K562 (cell line): ENCODE data around the gene TCEA3. TPM values are rescaled to one million over a fixed set of nuclear protein-coding genes. Genes with fewer than 3 reads are reported as not detected.

Experiments
- ELF1 ChIP-seq: fragments of 200-800 bp; sonication (Bioruptor generic); IDR thresholded peaks from 2 replicates; pipeline ENCODE4 v1.6.1; 2016; ENCODE audit warnings: missing genetic modification characterization, missing compliant biosample characterization
- IRF1 ChIP-seq: sonication (generic); formaldehyde crosslinking; IDR thresholded peaks from 2 replicates; pipeline ENCODE4 v1.8.0; 2022; ENCODE audit warnings: missing genetic modification reagents, mild to moderate bottlenecking, borderline replicate concordance
- KDM5B ChIP-seq: fragments of 200-600 bp; sonication (generic); IDR thresholded peaks from 2 replicates; pipeline ENCODE4 v1.6.1; 2012; ENCODE audit warnings: low read depth, mild to moderate bottlenecking, moderate library complexity, low read length, control low read depth, inconsistent platforms; ENCODE audit not compliant: insufficient replicate concordance
- NFE2 ChIP-seq: IDR thresholded peaks from 2 replicates; pipeline ENCODE4 v1.6.1; 2014; ENCODE audit warnings: antibody characterized with exemption, low read depth
- TBP ChIP-seq: optimal IDR thresholded peaks from 2 replicates; pipeline ENCODE3; 2011; ENCODE audit warnings: low read depth, low read length, improper control_type of control experiment
- ZBTB2 ChIP-seq: fragments of 450-650 bp; IDR thresholded peaks from 2 replicates; pipeline ENCODE4 v1.6.1; 2016; ENCODE audit warnings: antibody characterized with exemption
- ZNF140 ChIP-seq: fragments of 250-450 bp; sonication (Bioruptor Pico); IDR thresholded peaks from 2 replicates; pipeline ENCODE4 v1.8.0; 2021; ENCODE audit warnings: moderate library complexity, mild to moderate bottlenecking, inconsistent platforms
- ZNF239 ChIP-seq: fragments of 250-450 bp; sonication (Bioruptor Pico); IDR thresholded peaks from 2 replicates; pipeline ENCODE4 v1.4.0; 2020; ENCODE audit warnings: mild to moderate bottlenecking
- ZNF57 ChIP-seq: fragments of 450-650 bp; formaldehyde crosslinking; IDR thresholded peaks from 2 replicates; pipeline ENCODE4 v1.4.0; 2020; ENCODE audit warnings: mild to moderate bottlenecking, moderate library complexity
- polyA plus RNA-seq, 8 experiments: library from polyadenylated mRNA; depleted of rRNA in 4 of 8; stranded (reverse) in 5 of 8; unstranded in 3 of 8; fragments of >200 nt; fragmentation: Nextera tagmentation in 2 of 8; fragmentation: Illumina TruSeq in 1 of 8; extraction: Ambion mirVana in 2 of 8; extraction: Trizol in 1 of 8; gene quantifications; 2 replicates each; pipeline versions ENCODE4 v1.2.1 to v1.2.3, GENCODE V29; 2011 to 2014; ENCODE audit warnings: inconsistent platforms in 1 of 8, missing spikeins in 1 of 8
- total RNA-seq, 7 experiments: library from RNA; depleted of rRNA in 6 of 7; stranded (reverse); fragments of >200 nt in 6 of 7; fragmentation: Illumina TruSeq in 2 of 7; extraction: Trizol in 2 of 7; gene quantifications; 2 replicates each; pipeline versions ENCODE4 v1.2.1 to v1.2.3, GENCODE V29; 2011 to 2021; ENCODE audit warnings: low replicate concordance in 1 of 7
- TF ChIP-seq, protein P1 (sequence below): sonication (generic); formaldehyde crosslinking; IDR thresholded peaks from 2 replicates; pipeline ENCODE4 v1.8.1; 2023; ENCODE audit warnings: mild to moderate bottlenecking, missing genetic modification reagents
- TF ChIP-seq, protein P2 (sequence below): fragments of 250-450 bp; sonication (Bioruptor Pico); IDR thresholded peaks from 2 replicates; pipeline ENCODE4 v1.9.0; 2021; ENCODE audit warnings: mild to moderate bottlenecking, inconsistent platforms
- TF ChIP-seq, protein P3 (sequence below): sonication (generic); formaldehyde crosslinking; IDR thresholded peaks from 2 replicates; pipeline ENCODE4 v1.9.0; 2022; ENCODE audit warnings: mild to moderate bottlenecking, missing genetic modification reagents
- TF ChIP-seq, protein P4 (sequence below): sonication (generic); formaldehyde crosslinking; IDR thresholded peaks from 2 replicates; pipeline ENCODE4 v1.8.0; 2023; ENCODE audit warnings: missing genetic modification reagents, mild to moderate bottlenecking, borderline replicate concordance

TCEA3 gene
- total and polyA plus RNA-seq, 9 of the 15 experiments (the other 6 are each of a cell fraction or from before 2014, with no cell fraction given), result 0.03 to 0.55 (median 0.36) TPM

- TF ChIP-seq KDM5B (peak; percentile 76), ZNF239 (CRISPR knock-in tag) (no peak), ELF1 (tag) (peak; percentile 99), IRF1 (CRISPR knock-in tag) (no peak), TBP (peak; percentile 75), NFE2 (no peak), ZNF140 (CRISPR knock-in tag) (no peak), ZBTB2 (peak; percentile 4; the same call in 1 of the 2 replicates), ZNF57 (no peak)
- TF ChIP-seq, protein P1, sequence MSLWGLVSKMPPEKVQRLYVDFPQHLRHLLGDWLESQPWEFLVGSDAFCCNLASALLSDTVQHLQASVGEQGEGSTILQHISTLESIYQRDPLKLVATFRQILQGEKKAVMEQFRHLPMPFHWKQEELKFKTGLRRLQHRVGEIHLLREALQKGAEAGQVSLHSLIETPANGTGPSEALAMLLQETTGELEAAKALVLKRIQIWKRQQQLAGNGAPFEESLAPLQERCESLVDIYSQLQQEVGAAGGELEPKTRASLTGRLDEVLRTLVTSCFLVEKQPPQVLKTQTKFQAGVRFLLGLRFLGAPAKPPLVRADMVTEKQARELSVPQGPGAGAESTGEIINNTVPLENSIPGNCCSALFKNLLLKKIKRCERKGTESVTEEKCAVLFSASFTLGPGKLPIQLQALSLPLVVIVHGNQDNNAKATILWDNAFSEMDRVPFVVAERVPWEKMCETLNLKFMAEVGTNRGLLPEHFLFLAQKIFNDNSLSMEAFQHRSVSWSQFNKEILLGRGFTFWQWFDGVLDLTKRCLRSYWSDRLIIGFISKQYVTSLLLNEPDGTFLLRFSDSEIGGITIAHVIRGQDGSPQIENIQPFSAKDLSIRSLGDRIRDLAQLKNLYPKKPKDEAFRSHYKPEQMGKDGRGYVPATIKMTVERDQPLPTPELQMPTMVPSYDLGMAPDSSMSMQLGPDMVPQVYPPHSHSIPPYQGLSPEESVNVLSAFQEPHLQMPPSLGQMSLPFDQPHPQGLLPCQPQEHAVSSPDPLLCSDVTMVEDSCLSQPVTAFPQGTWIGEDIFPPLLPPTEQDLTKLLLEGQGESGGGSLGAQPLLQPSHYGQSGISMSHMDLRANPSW (CRISPR knock-in tag), result no peak; the same call in 1 of the 2 replicates
- TF ChIP-seq, protein P2, sequence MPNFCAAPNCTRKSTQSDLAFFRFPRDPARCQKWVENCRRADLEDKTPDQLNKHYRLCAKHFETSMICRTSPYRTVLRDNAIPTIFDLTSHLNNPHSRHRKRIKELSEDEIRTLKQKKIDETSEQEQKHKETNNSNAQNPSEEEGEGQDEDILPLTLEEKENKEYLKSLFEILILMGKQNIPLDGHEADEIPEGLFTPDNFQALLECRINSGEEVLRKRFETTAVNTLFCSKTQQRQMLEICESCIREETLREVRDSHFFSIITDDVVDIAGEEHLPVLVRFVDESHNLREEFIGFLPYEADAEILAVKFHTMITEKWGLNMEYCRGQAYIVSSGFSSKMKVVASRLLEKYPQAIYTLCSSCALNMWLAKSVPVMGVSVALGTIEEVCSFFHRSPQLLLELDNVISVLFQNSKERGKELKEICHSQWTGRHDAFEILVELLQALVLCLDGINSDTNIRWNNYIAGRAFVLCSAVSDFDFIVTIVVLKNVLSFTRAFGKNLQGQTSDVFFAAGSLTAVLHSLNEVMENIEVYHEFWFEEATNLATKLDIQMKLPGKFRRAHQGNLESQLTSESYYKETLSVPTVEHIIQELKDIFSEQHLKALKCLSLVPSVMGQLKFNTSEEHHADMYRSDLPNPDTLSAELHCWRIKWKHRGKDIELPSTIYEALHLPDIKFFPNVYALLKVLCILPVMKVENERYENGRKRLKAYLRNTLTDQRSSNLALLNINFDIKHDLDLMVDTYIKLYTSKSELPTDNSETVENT, result peak; percentile 66
- TF ChIP-seq, protein P3, sequence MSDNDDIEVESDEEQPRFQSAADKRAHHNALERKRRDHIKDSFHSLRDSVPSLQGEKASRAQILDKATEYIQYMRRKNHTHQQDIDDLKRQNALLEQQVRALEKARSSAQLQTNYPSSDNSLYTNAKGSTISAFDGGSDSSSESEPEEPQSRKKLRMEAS, result peak; percentile 67; the same call in 1 of the 2 replicates
- TF ChIP-seq, protein P4, sequence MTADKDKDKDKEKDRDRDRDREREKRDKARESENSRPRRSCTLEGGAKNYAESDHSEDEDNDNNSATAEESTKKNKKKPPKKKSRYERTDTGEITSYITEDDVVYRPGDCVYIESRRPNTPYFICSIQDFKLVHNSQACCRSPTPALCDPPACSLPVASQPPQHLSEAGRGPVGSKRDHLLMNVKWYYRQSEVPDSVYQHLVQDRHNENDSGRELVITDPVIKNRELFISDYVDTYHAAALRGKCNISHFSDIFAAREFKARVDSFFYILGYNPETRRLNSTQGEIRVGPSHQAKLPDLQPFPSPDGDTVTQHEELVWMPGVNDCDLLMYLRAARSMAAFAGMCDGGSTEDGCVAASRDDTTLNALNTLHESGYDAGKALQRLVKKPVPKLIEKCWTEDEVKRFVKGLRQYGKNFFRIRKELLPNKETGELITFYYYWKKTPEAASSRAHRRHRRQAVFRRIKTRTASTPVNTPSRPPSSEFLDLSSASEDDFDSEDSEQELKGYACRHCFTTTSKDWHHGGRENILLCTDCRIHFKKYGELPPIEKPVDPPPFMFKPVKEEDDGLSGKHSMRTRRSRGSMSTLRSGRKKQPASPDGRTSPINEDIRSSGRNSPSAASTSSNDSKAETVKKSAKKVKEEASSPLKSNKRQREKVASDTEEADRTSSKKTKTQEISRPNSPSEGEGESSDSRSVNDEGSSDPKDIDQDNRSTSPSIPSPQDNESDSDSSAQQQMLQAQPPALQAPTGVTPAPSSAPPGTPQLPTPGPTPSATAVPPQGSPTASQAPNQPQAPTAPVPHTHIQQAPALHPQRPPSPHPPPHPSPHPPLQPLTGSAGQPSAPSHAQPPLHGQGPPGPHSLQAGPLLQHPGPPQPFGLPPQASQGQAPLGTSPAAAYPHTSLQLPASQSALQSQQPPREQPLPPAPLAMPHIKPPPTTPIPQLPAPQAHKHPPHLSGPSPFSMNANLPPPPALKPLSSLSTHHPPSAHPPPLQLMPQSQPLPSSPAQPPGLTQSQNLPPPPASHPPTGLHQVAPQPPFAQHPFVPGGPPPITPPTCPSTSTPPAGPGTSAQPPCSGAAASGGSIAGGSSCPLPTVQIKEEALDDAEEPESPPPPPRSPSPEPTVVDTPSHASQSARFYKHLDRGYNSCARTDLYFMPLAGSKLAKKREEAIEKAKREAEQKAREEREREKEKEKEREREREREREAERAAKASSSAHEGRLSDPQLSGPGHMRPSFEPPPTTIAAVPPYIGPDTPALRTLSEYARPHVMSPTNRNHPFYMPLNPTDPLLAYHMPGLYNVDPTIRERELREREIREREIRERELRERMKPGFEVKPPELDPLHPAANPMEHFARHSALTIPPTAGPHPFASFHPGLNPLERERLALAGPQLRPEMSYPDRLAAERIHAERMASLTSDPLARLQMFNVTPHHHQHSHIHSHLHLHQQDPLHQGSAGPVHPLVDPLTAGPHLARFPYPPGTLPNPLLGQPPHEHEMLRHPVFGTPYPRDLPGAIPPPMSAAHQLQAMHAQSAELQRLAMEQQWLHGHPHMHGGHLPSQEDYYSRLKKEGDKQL (CRISPR knock-in tag), result no peak
These were observed 56.6 kb downstream of the TCEA3 start (continued) for GRCh38 chr1:23367791-23368561.
